ENCODE results near the gene TMPRSS9.

The TMPRSS9 gene

DNA sequence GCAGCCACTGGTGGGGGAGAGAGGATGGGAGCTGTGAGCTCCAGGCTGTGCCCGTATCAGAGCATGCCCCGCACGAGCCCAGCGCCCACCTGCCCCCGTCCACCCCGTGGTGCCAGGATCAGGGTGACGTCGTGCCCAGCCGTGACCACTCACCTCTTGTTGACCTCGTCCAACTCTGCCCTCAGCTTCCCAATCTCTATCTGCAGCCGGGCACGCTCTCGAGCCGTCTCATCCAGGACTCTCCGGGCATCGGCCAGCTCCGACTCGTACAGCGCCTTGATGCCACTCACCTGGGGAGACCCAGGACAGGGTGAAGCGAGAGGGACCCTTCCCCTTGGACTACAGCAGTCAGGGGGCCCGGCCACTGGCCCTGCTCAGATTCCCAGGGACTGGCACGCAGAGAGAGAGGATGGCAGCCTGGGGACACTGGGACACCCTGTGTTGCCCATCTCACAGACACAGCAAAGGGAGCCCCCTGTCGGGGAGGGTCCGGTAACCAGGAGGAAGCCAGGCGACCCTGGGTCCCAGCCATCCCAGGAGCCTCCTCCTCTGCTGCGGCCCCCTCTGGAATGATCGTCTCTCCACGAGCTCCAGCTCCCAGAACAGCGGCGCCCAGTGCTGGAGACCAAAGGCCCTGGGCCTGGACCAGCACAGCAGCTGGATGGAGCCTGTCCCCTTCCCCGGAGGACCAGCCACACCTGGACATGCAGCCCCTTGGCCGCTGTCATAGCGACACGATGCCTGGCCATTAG is 84.4 kb downstream of the TMPRSS9 start:
- H3K27me3 ChIP-seq (ENCODE audit: control insufficient read depth, insufficient read depth, low read length) = no peaks in the 10 kb centered on the region
- no peaks in the 10 kb centered on the region for H3K36me3 ChIP-seq (ENCODE audit: control insufficient read depth, insufficient read depth, low read length)

DNA sequence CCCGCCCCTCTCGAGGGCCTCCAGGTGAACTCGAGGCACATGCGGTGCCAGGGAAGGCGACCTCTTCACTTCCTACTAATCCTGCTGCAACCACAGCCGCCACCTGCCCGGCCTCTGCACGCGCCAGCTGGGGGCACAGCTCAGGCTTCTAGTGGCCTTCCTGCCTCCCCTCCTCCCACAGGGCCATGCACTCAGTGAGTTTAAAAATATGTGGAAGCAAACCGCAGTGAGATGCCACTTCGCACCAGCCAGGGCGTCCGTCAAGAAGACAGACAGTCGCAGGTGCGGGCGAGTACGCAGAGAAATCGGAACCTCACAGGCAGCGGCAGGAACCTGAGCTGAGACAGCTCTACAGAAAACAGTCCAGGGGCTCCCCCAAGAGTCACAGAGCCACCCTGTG is 86.3 kb downstream of the TMPRSS9 start:
- Histone ChIP-seq H3K27me3 (ENCODE audit: control insufficient read depth, insufficient read depth, low read length) (no peaks in the 10 kb centered on the region), H3K9me3 (ENCODE audit: control insufficient read depth, low read length) (no peaks in the 10 kb centered on the region), H3K4me3 (ENCODE audit: low read length) (no peak overlapping the region), H3K36me3 (ENCODE audit: control insufficient read depth, insufficient read depth, low read length) (no peaks in the 10 kb centered on the region), H3K4me1 (ENCODE audit: control insufficient read depth, insufficient read depth, low read length) (peaks cover 5% of the 10 kb centered on the region), H3K9ac (ENCODE audit: low read length) (no peak overlapping the region)

More for the DNA sequence above, 84.4 kb downstream of the TMPRSS9 start:
- Histone ChIP-seq H3K4me1 (ENCODE audit: control insufficient read depth, insufficient read depth, low read length) (peaks cover 5% of the 10 kb centered on the region), H3K9me3 (ENCODE audit: control insufficient read depth, low read length) (no peaks in the 10 kb centered on the region), H3K4me3 (ENCODE audit: low read length) (no peak overlapping the region), H3K9ac (ENCODE audit: low read length) (no peak overlapping the region)

- H3K9ac ChIP-seq (ENCODE audit: low read length) = no peak overlapping the region
- H3K36me3 ChIP-seq (ENCODE audit: control insufficient read depth, insufficient read depth, low read length) = no peaks in the 10 kb centered on the region
- no peaks in the 10 kb centered on the region for H3K27me3 ChIP-seq (ENCODE audit: control insufficient read depth, insufficient read depth, low read length)
- no peak overlapping the region for H3K4me3 ChIP-seq (ENCODE audit: low read length)
- H3K4me1 ChIP-seq (ENCODE audit: control insufficient read depth, insufficient read depth, low read length) = peaks cover 5% of the 10 kb centered on the region
- H3K9me3 ChIP-seq (ENCODE audit: control insufficient read depth, low read length) = no peaks in the 10 kb centered on the region
These were observed 89.0 kb downstream of the TMPRSS9 start for GRCh38 chr19:2449019-2449418.

- Histone ChIP-seq H3K4me1 (ENCODE audit: control insufficient read depth, insufficient read depth, low read length) (peaks cover 13% of the 10 kb centered on the region), H3K27me3 (ENCODE audit: control insufficient read depth, insufficient read depth, low read length) (no peaks in the 10 kb centered on the region), H3K9ac (ENCODE audit: low read length) (no peak overlapping the region), H3K36me3 (ENCODE audit: control insufficient read depth, insufficient read depth, low read length) (no peaks in the 10 kb centered on the region), H3K9me3 (ENCODE audit: control insufficient read depth, low read length) (no peaks in the 10 kb centered on the region), H3K4me3 (ENCODE audit: low read length) (no peak overlapping the region)
These were observed 91.1 kb downstream of the TMPRSS9 start for GRCh38 chr19:2451138-2451537.

- Histone ChIP-seq H3K4me3 (ENCODE audit: low read length) (no peak overlapping the region), H3K9ac (ENCODE audit: low read length) (no peak overlapping the region), H3K9me3 (ENCODE audit: control insufficient read depth, low read length) (no peaks in the 10 kb centered on the region), H3K4me1 (ENCODE audit: control insufficient read depth, insufficient read depth, low read length) (peaks cover 13% of the 10 kb centered on the region), H3K36me3 (ENCODE audit: control insufficient read depth, insufficient read depth, low read length) (no peaks in the 10 kb centered on the region), H3K27me3 (ENCODE audit: control insufficient read depth, insufficient read depth, low read length) (no peaks in the 10 kb centered on the region)
These were observed 91.7 kb downstream of the TMPRSS9 start for GRCh38 chr19:2451741-2452140.

DNA sequence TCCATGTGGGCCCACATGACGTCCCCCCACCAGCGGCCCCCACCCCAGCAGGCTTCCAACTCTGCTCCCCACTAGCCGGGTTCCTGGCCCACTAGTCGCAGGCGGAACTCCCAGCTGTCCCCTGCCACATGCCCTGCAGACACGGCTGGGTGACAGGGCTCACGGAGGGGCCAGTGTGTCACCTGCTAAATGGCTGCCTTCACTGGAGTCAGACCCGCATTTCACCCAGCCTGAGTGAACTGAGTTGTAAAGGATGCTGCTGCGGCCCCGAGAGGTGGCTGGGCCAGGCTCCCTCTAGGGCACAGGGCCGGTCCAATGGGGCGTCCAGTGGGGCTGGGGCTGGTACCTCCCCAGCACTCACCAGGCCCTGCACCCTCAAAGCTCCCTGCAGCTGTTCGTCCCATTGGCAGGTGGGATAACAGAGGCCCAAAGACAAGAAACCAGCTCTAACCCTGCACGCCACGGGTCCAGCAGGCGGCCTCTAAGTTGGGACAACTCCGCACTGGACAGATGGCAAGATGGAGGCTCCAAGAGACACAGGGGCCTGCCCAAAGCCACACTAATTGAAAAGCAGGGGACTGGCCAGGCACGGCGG is 93.5 kb downstream of the TMPRSS9 start:
- no peak overlapping the region for H3K4me3 ChIP-seq (ENCODE audit: low read length)
- no peaks in the 10 kb centered on the region for H3K9me3 ChIP-seq (ENCODE audit: control insufficient read depth, low read length)
- H3K36me3 ChIP-seq (ENCODE audit: control insufficient read depth, insufficient read depth, low read length) = no peaks in the 10 kb centered on the region

GRCh38 chr19:2454199-2454961 is 94.3 kb downstream of the TMPRSS9 start:
- no peak overlapping the region for H3K4me3 ChIP-seq (ENCODE audit: low read length)
- H3K9me3 ChIP-seq (ENCODE audit: control insufficient read depth, low read length) = no peaks in the 10 kb centered on the region
- peaks cover 15% of the 10 kb centered on the region for H3K4me1 ChIP-seq (ENCODE audit: control insufficient read depth, insufficient read depth, low read length)
- H3K27me3 ChIP-seq (ENCODE audit: control insufficient read depth, insufficient read depth, low read length) = no peaks in the 10 kb centered on the region
- no peaks in the 10 kb centered on the region for H3K36me3 ChIP-seq (ENCODE audit: control insufficient read depth, insufficient read depth, low read length)
- H3K9ac ChIP-seq (ENCODE audit: low read length) = no peak overlapping the region

More for the DNA sequence above, 93.5 kb downstream of the TMPRSS9 start:
- H3K9ac ChIP-seq (ENCODE audit: low read length) = no peak overlapping the region
- peaks cover 20% of the 10 kb centered on the region for H3K4me1 ChIP-seq (ENCODE audit: control insufficient read depth, insufficient read depth, low read length)
- H3K27me3 ChIP-seq (ENCODE audit: control insufficient read depth, insufficient read depth, low read length) = no peaks in the 10 kb centered on the region

GRCh38 chr19:2454962-2455850 is 95.1 kb downstream of the TMPRSS9 start:
- no peaks in the 10 kb centered on the region for H3K36me3 ChIP-seq (ENCODE audit: control insufficient read depth, insufficient read depth, low read length)
- H3K9me3 ChIP-seq (ENCODE audit: control insufficient read depth, low read length) = no peaks in the 10 kb centered on the region
- peak overlapping the region; percentile 82 for H3K4me3 ChIP-seq (ENCODE audit: low read length)
- no peaks in the 10 kb centered on the region for H3K27me3 ChIP-seq (ENCODE audit: control insufficient read depth, insufficient read depth, low read length)
- peak overlapping the region; percentile 82 for H3K9ac ChIP-seq (ENCODE audit: low read length)
- H3K4me1 ChIP-seq (ENCODE audit: control insufficient read depth, insufficient read depth, low read length) = peaks cover 15% of the 10 kb centered on the region

DNA sequence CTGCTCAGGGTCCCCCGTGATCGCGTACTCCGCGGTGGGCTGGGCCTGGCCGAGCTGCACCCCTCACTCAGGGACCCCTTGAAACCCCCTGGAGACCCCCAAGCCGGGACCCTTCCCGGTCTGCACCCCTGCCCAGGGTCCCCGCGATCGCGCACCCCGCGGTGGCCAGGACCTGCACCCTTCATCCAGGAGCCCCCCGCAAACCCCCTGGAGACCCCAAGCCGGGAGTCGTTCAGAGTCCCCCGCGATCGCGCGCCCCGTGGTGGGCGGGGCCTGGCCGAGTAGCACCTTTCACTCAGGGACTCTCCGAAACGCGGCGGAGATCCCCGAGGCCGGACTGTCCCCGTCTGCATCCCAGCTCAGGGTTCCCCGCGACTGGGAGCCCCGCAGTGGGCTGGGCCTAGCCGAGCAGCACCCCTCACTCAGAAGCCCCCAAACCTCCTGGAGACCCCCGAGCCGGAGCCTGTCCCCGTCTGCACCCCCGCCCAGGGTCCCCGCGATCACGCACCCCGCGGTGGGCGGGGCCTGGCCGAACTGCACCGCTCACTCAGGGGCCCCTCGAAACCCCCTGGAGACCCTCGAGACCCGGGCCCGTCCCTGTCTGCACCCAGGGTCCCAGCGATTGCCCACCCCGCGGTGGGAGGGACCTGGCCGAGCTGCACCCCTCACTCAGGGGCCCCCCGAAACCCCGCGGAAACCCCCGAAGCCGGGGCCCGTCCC is 95.9 kb downstream of the TMPRSS9 start:
- H3K9me3 ChIP-seq (ENCODE audit: control insufficient read depth, low read length) = no peaks in the 10 kb centered on the region
- peak overlapping the region; percentile 82 for H3K4me3 ChIP-seq (ENCODE audit: low read length)
- no peaks in the 10 kb centered on the region for H3K36me3 ChIP-seq (ENCODE audit: control insufficient read depth, insufficient read depth, low read length)
- no peaks in the 10 kb centered on the region for H3K27me3 ChIP-seq (ENCODE audit: control insufficient read depth, insufficient read depth, low read length)
- H3K9ac ChIP-seq (ENCODE audit: low read length) = peak overlapping the region; percentile 82
- H3K4me1 ChIP-seq (ENCODE audit: control insufficient read depth, insufficient read depth, low read length) = peaks cover 15% of the 10 kb centered on the region

DNA sequence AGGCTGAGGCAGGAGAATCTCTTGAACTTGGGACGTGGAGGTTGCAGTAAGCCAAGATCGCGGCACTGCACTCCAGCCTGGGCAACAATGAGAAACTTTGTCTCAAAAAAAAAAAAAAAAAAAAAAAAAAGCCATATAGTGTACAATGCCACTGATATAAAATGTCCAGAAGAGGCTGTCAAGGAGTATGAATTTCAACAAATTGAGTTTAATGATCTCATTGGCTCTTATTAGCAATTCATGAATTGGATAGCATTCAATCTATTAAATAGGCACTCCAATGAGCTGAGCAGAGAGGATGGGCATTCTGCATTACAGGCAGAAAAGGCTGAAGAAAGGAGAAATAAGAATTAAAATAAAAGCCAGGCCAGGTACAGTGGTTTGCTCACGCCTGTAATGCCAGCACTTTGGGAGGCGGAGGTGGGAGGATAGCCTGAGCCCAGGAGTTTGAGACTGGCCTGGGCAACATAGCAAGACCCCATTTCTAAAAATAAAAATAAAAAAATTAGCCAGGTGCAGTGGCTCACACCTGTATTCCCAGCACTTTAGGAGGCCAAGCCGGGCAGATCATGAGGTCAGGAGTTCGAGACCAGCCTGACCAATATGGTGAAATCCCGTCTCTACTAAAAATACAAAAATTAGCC is 97.5 kb downstream of the TMPRSS9 start:
- Histone ChIP-seq H3K4me3 (ENCODE audit: low read length) (no peak overlapping the region), H3K9ac (ENCODE audit: low read length) (peak overlapping the region; percentile 39), H3K9me3 (ENCODE audit: control insufficient read depth, low read length) (no peaks in the 10 kb centered on the region)

DNA sequence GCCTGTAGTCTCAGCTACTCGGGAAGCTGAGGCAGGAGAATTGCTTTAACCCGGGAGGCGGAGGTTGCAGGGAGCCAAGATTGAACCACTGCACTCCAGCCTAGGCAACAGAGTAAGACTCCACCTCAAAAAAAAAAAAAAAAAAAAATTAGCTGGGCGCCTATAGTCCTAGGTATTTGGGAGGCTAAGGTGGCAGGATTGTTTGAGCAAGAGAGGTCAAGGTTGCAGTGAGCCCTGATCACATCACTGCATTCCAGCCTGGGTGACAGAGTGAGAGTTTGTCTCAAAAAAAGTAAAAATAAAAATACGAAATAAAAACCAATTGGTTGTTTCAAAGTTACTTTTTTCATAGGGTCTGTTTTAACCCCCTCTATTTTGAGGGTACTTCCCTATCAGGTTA is 98.0 kb downstream of the TMPRSS9 start:
- H3K9me3 ChIP-seq (ENCODE audit: control insufficient read depth, low read length) = no peaks in the 10 kb centered on the region
- no peaks in the 10 kb centered on the region for H3K27me3 ChIP-seq (ENCODE audit: control insufficient read depth, insufficient read depth, low read length)
- H3K36me3 ChIP-seq (ENCODE audit: control insufficient read depth, insufficient read depth, low read length) = no peaks in the 10 kb centered on the region
- H3K4me1 ChIP-seq (ENCODE audit: control insufficient read depth, insufficient read depth, low read length) = peaks cover 31% of the 10 kb centered on the region
- no peak overlapping the region for H3K9ac ChIP-seq (ENCODE audit: low read length)
- no peak overlapping the region for H3K4me3 ChIP-seq (ENCODE audit: low read length)

More for the DNA sequence above, 97.5 kb downstream of the TMPRSS9 start:
- peaks cover 27% of the 10 kb centered on the region for H3K4me1 ChIP-seq (ENCODE audit: control insufficient read depth, insufficient read depth, low read length)
- no peaks in the 10 kb centered on the region for H3K27me3 ChIP-seq (ENCODE audit: control insufficient read depth, insufficient read depth, low read length)
- H3K36me3 ChIP-seq (ENCODE audit: control insufficient read depth, insufficient read depth, low read length) = no peaks in the 10 kb centered on the region

All from mucosa of stomach (tissue), 1 donor.